Osteoblast (primary cell): ENCODE results near the gene DUT. TPM values are rescaled to one million over a fixed set of nuclear protein-coding genes. Genes with fewer than 3 reads are reported as not detected.
A peak's percentile ranks its signal among the peaks of the same experiment; 100 is the strongest.

Experiments used
- DNase-seq: peaks from one replicate; pipeline ENCODE4 v3.0.0; 2011; ENCODE audit warnings: low spot score, mixed read lengths; ENCODE audit not compliant: insufficient read length; ENCODE audit errors: missing footprints
- H2AFZ ChIP-seq: 2 replicates; pipeline ENCODE4 v1.6.0; 2011; ENCODE audit warnings: mild to moderate bottlenecking, low read length
- H3K27ac ChIP-seq: 2 replicates; pipeline ENCODE4 v1.5.1; 2011; ENCODE audit warnings: mild to moderate bottlenecking, low read depth, low read length, moderate library complexity
- H3K27me3 ChIP-seq: 2 replicates; pipeline ENCODE4 v1.6.0; 2012; ENCODE audit warnings: mild to moderate bottlenecking, control low read depth, inconsistent platforms, low read length, moderate library complexity; ENCODE audit not compliant: insufficient read depth
- H3K36me3 ChIP-seq: 2 replicates; pipeline ENCODE4 v1.5.1; 2011; ENCODE audit warnings: mild to moderate bottlenecking, low read length, control low read depth, moderate library complexity; ENCODE audit not compliant: insufficient read depth
- H3K4me1 ChIP-seq: 2 replicates; pipeline ENCODE4 v1.5.1; 2011; ENCODE audit warnings: mild to moderate bottlenecking, low read length, control low read depth, moderate library complexity; ENCODE audit not compliant: insufficient read depth
- H3K4me2 ChIP-seq: 2 replicates; pipeline ENCODE4 v1.6.0; 2011; ENCODE audit warnings: mild to moderate bottlenecking, low read length; ENCODE audit not compliant: insufficient read depth
- H3K4me3 ChIP-seq: fragments of 200-600 bp; sonication (generic); 3 replicates; pipeline ENCODE4 v1.5.1; 2012; ENCODE audit warnings: mild to moderate bottlenecking, low read length, inconsistent platforms; ENCODE audit not compliant: insufficient read depth
- H3K79me2 ChIP-seq: 2 replicates; pipeline ENCODE4 v1.6.0; 2012; ENCODE audit warnings: mild to moderate bottlenecking, low read length, control low read depth, inconsistent platforms; ENCODE audit not compliant: insufficient read depth
- H3K9me3 ChIP-seq: 2 replicates; pipeline ENCODE4 v1.5.1; 2011; ENCODE audit warnings: low read depth, low read length, control low read depth
- H4K20me1 ChIP-seq: 2 replicates; pipeline ENCODE4 v1.6.0; 2012; ENCODE audit warnings: mild to moderate bottlenecking, low read length, control low read depth; ENCODE audit not compliant: insufficient read depth
- total RNA-seq: library from RNA; depleted of rRNA; stranded (reverse); fragments of >200 nt; gene quantifications from 2 replicates; pipeline ENCODE4 v1.2.3, GENCODE V29; 2012
- TF ChIP-seq, protein P1 (sequence below): IDR thresholded peaks from 2 replicates; pipeline ENCODE4 v1.5.1; 2011; ENCODE audit warnings: mild to moderate bottlenecking, low read depth, low read length, moderate library complexity; ENCODE audit errors: extremely low read depth

DUT gene
- total RNA-seq, 1 donor = 49.2 TPM

DNA sequence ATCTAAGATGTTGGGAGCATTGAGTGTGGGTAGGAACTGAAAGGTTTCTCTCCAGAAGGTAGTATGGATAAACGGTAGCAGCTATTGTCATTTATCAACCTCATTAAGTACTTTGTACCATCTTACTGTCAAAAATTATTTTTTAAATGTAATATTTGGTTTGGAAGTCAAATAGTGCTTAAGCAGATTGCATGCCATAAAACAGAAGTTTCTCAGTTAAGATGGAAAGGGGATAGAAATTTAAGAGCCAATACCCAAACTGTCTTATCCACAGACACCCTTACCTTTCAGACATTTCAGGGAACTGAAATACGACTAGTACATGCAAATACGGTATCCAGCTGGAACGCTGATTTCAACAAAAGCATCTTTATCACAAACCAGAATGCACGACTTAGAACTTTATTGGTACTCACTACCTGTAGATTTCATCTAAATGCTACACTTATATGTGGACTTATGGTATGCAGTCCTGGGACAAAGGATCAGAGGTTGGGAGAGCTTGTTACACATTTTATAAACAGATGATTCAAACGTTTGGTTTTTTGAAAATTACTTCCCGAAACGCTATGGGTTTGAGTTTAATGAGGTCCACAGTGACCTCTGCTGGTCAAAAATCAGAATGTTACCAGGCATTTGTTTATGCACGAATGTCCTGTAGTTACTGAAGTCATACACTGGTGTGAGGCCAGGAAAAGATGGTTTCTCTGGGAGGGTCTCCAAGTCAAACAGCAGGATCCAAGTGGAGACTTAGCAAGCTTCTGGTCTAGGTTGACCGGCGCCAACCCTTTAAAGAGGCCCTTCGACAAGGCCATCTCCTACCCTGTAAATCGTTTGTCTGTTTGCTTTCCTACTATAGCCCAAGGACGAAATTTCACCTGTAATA is 45.7 kb upstream of the DUT start:
- peak overlapping the region; percentile 48 for H3K4me2 ChIP-seq
- H3K79me2 ChIP-seq = no peaks in the 10 kb centered on the region
- peak overlapping the region; percentile 28 for H2AFZ ChIP-seq
- DNase-seq = no peak
- peaks cover 5% of the 10 kb centered on the region for H3K27me3 ChIP-seq
- no peak overlapping the region for H3K27ac ChIP-seq
- no peaks in the 10 kb centered on the region for H3K9me3 ChIP-seq
- H3K36me3 ChIP-seq = no peaks in the 10 kb centered on the region
- no peaks in the 10 kb centered on the region for H3K4me1 ChIP-seq
- TF ChIP-seq, protein P1, sequence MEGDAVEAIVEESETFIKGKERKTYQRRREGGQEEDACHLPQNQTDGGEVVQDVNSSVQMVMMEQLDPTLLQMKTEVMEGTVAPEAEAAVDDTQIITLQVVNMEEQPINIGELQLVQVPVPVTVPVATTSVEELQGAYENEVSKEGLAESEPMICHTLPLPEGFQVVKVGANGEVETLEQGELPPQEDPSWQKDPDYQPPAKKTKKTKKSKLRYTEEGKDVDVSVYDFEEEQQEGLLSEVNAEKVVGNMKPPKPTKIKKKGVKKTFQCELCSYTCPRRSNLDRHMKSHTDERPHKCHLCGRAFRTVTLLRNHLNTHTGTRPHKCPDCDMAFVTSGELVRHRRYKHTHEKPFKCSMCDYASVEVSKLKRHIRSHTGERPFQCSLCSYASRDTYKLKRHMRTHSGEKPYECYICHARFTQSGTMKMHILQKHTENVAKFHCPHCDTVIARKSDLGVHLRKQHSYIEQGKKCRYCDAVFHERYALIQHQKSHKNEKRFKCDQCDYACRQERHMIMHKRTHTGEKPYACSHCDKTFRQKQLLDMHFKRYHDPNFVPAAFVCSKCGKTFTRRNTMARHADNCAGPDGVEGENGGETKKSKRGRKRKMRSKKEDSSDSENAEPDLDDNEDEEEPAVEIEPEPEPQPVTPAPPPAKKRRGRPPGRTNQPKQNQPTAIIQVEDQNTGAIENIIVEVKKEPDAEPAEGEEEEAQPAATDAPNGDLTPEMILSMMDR = peak; percentile 82
- no peak overlapping the region for H3K4me3 ChIP-seq
- H4K20me1 ChIP-seq = no peaks in the 10 kb centered on the region

DNA sequence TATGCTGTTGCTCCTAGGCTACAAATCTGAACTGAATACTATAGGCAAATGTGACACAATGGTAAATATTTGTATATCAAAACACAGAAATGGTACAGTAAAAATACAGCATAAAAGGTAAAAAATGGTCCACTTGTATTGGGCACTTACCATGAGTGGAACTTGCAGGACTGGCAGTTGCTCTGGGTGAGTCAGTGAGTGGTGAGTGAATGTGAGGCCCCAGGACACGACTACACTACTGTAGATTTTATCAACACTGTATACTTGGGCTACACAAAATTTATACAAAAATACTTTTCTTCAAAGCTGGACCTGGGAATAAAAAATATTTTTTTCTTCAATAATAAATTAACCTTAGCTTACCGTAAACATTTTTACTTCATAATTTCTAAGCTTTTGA is 41.6 kb upstream of the DUT start:
- TF ChIP-seq, protein P1 = no peak
- Histone ChIP-seq H2AFZ (no peak overlapping the region), H3K9me3 (no peaks in the 10 kb centered on the region)

DNA sequence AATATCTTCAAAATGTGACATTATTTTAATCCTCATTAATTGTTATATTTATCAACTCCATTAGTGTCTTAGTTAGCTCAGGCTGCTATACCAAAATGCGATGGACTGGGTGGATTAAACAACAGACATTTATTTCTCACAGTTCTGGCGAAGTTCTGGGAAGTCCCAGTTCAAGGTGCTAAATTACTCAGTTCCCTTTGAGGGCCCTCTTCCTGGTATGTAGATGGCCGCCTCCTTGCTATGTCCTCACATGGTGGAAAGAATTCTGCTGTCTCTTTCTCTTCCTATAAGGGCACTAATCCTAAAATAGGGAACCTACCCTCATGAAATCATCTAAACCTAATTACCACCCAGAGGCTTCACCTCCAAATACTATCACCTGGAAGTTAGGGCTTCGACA is 38.8 kb upstream of the DUT start:
- TF ChIP-seq, protein P1 = no peak
- Histone ChIP-seq H3K79me2 (no peaks in the 10 kb centered on the region), H3K4me1 (no peaks in the 10 kb centered on the region), H4K20me1 (no peaks in the 10 kb centered on the region), H3K4me2 (no peak overlapping the region), H3K27me3 (no peaks in the 10 kb centered on the region), H3K36me3 (no peaks in the 10 kb centered on the region), H3K27ac (no peak overlapping the region), H3K9me3 (no peaks in the 10 kb centered on the region), H2AFZ (no peak overlapping the region), H3K4me3 (no peak overlapping the region)
- DNase-seq = no peak

More for the DNA sequence above, 41.6 kb upstream of the DUT start:
- Histone ChIP-seq H3K27ac (no peak overlapping the region), H3K36me3 (no peaks in the 10 kb centered on the region), H4K20me1 (no peaks in the 10 kb centered on the region), H3K27me3 (no peaks in the 10 kb centered on the region), H3K79me2 (no peaks in the 10 kb centered on the region), H3K4me1 (no peaks in the 10 kb centered on the region), H3K4me3 (no peak overlapping the region), H3K4me2 (no peak overlapping the region)
- DNase-seq = no peak

DNA sequence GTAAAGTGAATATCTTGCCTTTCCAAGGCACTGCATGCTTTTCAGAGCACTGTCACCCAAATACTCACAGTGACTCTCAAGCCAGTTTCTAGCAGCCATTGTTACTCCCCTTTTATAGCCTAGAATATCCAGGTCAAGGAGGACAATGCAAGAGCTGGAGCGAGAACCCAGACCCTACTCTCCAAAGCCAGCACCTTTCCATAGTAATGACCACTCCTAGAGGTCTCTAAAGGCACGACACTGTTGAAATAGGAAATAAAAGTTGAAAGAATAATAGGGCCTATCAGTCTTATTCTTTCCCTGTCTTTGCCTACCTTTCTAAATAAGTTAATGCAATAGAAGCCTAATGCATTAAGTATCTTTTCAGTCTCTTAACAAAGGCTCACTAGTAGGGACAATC is 33.6 kb upstream of the DUT start:
- no peaks in the 10 kb centered on the region for H3K9me3 ChIP-seq
- TF ChIP-seq, protein P1 = no peak
- H3K79me2 ChIP-seq = no peaks in the 10 kb centered on the region
- DNase-seq = no peak
- H3K27ac ChIP-seq = no peak overlapping the region
- H3K4me2 ChIP-seq = no peak overlapping the region
- no peak overlapping the region for H3K4me3 ChIP-seq
- no peak overlapping the region for H2AFZ ChIP-seq
- H3K4me1 ChIP-seq = no peaks in the 10 kb centered on the region
- H3K27me3 ChIP-seq = no peaks in the 10 kb centered on the region
- no peaks in the 10 kb centered on the region for H4K20me1 ChIP-seq
- H3K36me3 ChIP-seq = no peaks in the 10 kb centered on the region
